NCI-H146 (cell line): ENCODE measurements around the gene ABCC4.
A peak's percentile ranks its signal among the peaks of the same experiment; 100 is the strongest.

Source experiments
- DNase-seq: peaks from one replicate; lab custom pipeline; 2025; lab: John Stamatoyannopoulos, UW

ABCC4 gene

GRCh38 chr13:95112883-95113282 is 188.4 kb downstream of the ABCC4 start:
- DNase-seq: no peak

GRCh38 chr13:95111608-95112007 is 189.6 kb downstream of the ABCC4 start:
- no peak for DNase-seq

GRCh38 chr13:95106562-95106961 is 194.7 kb downstream of the ABCC4 start:
- no peak for DNase-seq

- no peak for DNase-seq
These were observed 200.5 kb downstream of the ABCC4 start for GRCh38 chr13:95100525-95101433.

GRCh38 chr13:95099541-95099940 is 201.7 kb downstream of the ABCC4 start:
- no peak for DNase-seq

GRCh38 chr13:95098916-95099315 is 202.3 kb downstream of the ABCC4 start:
- no peak for DNase-seq

GRCh38 chr13:95091755-95092154 is 209.5 kb downstream of the ABCC4 start:
- DNase-seq: no peak

- DNase-seq: peak; percentile 13
These were observed 213.4 kb downstream of the ABCC4 start for GRCh38 chr13:95087746-95088305.

- no peak for DNase-seq
These were observed 214.5 kb downstream of the ABCC4 start for GRCh38 chr13:95086761-95087160.

- no peak for DNase-seq
These were observed 217.5 kb downstream of the ABCC4 start for GRCh38 chr13:95083758-95084157.

GRCh38 chr13:95083066-95083465 is 218.2 kb downstream of the ABCC4 start:
- DNase-seq: no peak

- DNase-seq: no peak
These were observed 225.7 kb downstream of the ABCC4 start for GRCh38 chr13:95075506-95075905.

- no peak for DNase-seq
These were observed 226.4 kb downstream of the ABCC4 start for GRCh38 chr13:95074820-95075219.

GRCh38 chr13:95073747-95074311 is 227.4 kb downstream of the ABCC4 start:
- no peak for DNase-seq

- DNase-seq: no peak
These were observed 233.9 kb downstream of the ABCC4 start for GRCh38 chr13:95067303-95067702.

GRCh38 chr13:95060014-95060519 is 241.2 kb downstream of the ABCC4 start:
- DNase-seq: no peak

GRCh38 chr13:95059306-95059705 is 241.9 kb downstream of the ABCC4 start:
- DNase-seq: no peak

GRCh38 chr13:95058680-95059079 is 242.6 kb downstream of the ABCC4 start:
- DNase-seq: no peak

- no peak for DNase-seq
These were observed 245.0 kb downstream of the ABCC4 start for GRCh38 chr13:95056266-95056665.

GRCh38 chr13:95050800-95051615 is 250.2 kb downstream of the ABCC4 start:
- no peak for DNase-seq

GRCh38 chr13:95049772-95050171 is 251.5 kb downstream of the ABCC4 start:
- no peak for DNase-seq
